H1 (cell line): ENCODE measurements around the gene LARP4B. TPM values are rescaled to one million over a fixed set of nuclear protein-coding genes. Genes with fewer than 3 reads are reported as not detected.

ENCODE experiments used
- CTCF ChIA-PET: fragments of 300-600 bp; sonication (Branson Sonifier 250); formaldehyde crosslinking; loops from one replicate; lab custom pipeline; 2021; ENCODE audit not compliant: partially characterized antibody; lab: Charles Lee
- POLR2A ChIA-PET: fragments of 300-600 bp; sonication (Branson Sonifier 250); formaldehyde crosslinking; loops from one replicate; lab custom pipeline; 2021; ENCODE audit warnings: inconsistent platforms; ENCODE audit not compliant: partially characterized antibody; lab: Charles Lee
- DNase-seq, 2 experiments: peaks; one replicate each; pipeline versions ENCODE4 v3.0.0 to v3.0.0-alpha.2; 2010 to 2022; ENCODE audit warnings: low spot score in 2 of 2, low read depth in 1 of 2, mixed read lengths in 1 of 2
- FAIRE-seq: peaks from 2 replicates; lab custom pipeline; 2011; peaks lifted over from hg19 to GRCh38; lab: Jason Lieb, UNC
- H2AFZ ChIP-seq: 2 replicates; pipeline ENCODE4 v1.8.1; 2012; ENCODE audit warnings: low read length, inconsistent platforms
- H2AK5ac ChIP-seq: 2 replicates; pipeline ENCODE4 v1.6.1; 2013; ENCODE audit warnings: low read depth, low read length
- H2BK120ac ChIP-seq: replicated peaks from 2 replicates; pipeline ENCODE3; 2013; ENCODE audit warnings: low read depth, low read length, inconsistent platforms
- H2BK12ac ChIP-seq: 2 replicates; pipeline ENCODE4 v1.6.1; 2013; ENCODE audit warnings: low read depth, low read length
- H2BK15ac ChIP-seq: 2 replicates; pipeline ENCODE4 v1.6.1; 2013; ENCODE audit warnings: low read length
- H2BK20ac ChIP-seq: 2 replicates; pipeline ENCODE4 v1.6.1; 2013; ENCODE audit warnings: low read length
- H2BK5ac ChIP-seq: 2 replicates; pipeline ENCODE4 v1.6.1; 2013; ENCODE audit warnings: low read depth, low read length
- H3K14ac ChIP-seq: 2 replicates; pipeline ENCODE4 v1.6.1; 2013; ENCODE audit warnings: inconsistent platforms; ENCODE audit not compliant: insufficient read length
- H3K18ac ChIP-seq: 2 replicates; pipeline ENCODE4 v1.6.1; 2013; ENCODE audit warnings: low read length; ENCODE audit errors: extremely low read depth
- H3K23ac ChIP-seq: 2 replicates; pipeline ENCODE4 v1.6.1; 2013; ENCODE audit warnings: inconsistent platforms; ENCODE audit not compliant: insufficient read length
- H3K23me2 ChIP-seq: 2 replicates; pipeline ENCODE4 v1.6.1; 2013; ENCODE audit warnings: low read depth, low read length
- H3K27ac ChIP-seq: 2 replicates; pipeline ENCODE4 v1.6.1; 2011; ENCODE audit warnings: low read depth, low read length, inconsistent platforms
- H3K27me3 ChIP-seq, 4 experiments: replicated peaks in 1 of 4; 1 replicate in 1 of 4; 2 replicates in 3 of 4; pipeline versions ENCODE4 v1.6.1 to v1.8.1; 2011 to 2013; ENCODE audit warnings: low read length in 3 of 4, mild to moderate bottlenecking in 3 of 4, inconsistent platforms in 2 of 4, mixed read lengths in 2 of 4, moderate library complexity in 1 of 4; ENCODE audit not compliant: control insufficient read depth in 3 of 4, insufficient read depth in 3 of 4; ENCODE audit errors: extremely low read depth in 1 of 4
- H3K36me3 ChIP-seq, 4 experiments: 2 replicates each; pipeline versions ENCODE4 v1.6.1 to v1.8.1; 2011 to 2013; ENCODE audit warnings: mild to moderate bottlenecking in 4 of 4, low read length in 3 of 4, moderate library complexity in 2 of 4, control low read depth in 1 of 4, inconsistent platforms in 1 of 4; ENCODE audit not compliant: insufficient read depth in 4 of 4, control insufficient read depth in 2 of 4
- H3K4ac ChIP-seq: replicated peaks from 2 replicates; pipeline ENCODE3; 2013; ENCODE audit warnings: low read length, low read depth, mixed read lengths, inconsistent platforms; ENCODE audit not compliant: insufficient read length
- H3K4me1 ChIP-seq, 4 experiments: replicated peaks in 1 of 4; 1 replicate in 1 of 4; 2 replicates in 3 of 4; pipeline versions ENCODE4 v1.6.1 to v1.8.1; 2011 to 2013; ENCODE audit warnings: low read length in 3 of 4, inconsistent platforms in 2 of 4, mixed read lengths in 1 of 4; ENCODE audit not compliant: insufficient read depth in 4 of 4, control insufficient read depth in 3 of 4
- H3K4me2 ChIP-seq, 2 experiments: 2 replicates each; pipeline versions ENCODE4 v1.6.1 to v1.8.1; 2011 to 2013; ENCODE audit warnings: low read depth in 2 of 2, low read length in 2 of 2, control low read depth in 1 of 2, inconsistent platforms in 1 of 2, mild to moderate bottlenecking in 1 of 2; ENCODE audit not compliant: insufficient read depth in 1 of 2
- H3K4me3 ChIP-seq, 4 experiments: fragments of 200-600, 300-600 bp in 1 of 4; sonication (generic), shearing (Covaris generic), sonication (Bioruptor Twin) in 1 of 4; 2 replicates each; pipeline versions ENCODE4 v1.5.1 to v1.8.1; 2011 to 2016; ENCODE audit warnings: low read length in 4 of 4, low read depth in 3 of 4, control low read depth in 2 of 4, inconsistent platforms in 2 of 4, mild to moderate bottlenecking in 2 of 4, mixed read lengths in 1 of 4, moderate library complexity in 1 of 4; ENCODE audit not compliant: insufficient read depth in 2 of 4; ENCODE audit errors: extremely low read depth in 1 of 4
- H3K56ac ChIP-seq: replicated peaks from 2 replicates; pipeline ENCODE3; 2013; ENCODE audit warnings: low read depth, mild to moderate bottlenecking, mixed read lengths, low read length, inconsistent platforms; ENCODE audit not compliant: insufficient read length
- H3K79me1 ChIP-seq: 2 replicates; pipeline ENCODE4 v1.6.1; 2013; ENCODE audit warnings: low read depth, low read length, control low read depth
- H3K79me2 ChIP-seq, 2 experiments: 2 replicates each; pipeline versions ENCODE4 v1.6.1 to v1.8.1; 2012 to 2013; ENCODE audit warnings: low read length in 2 of 2, mild to moderate bottlenecking in 2 of 2, inconsistent platforms in 1 of 2; ENCODE audit not compliant: insufficient read depth in 2 of 2, control insufficient read depth in 1 of 2
- H3K9ac ChIP-seq, 4 experiments: replicated peaks in 1 of 4; 1 replicate in 1 of 4; 2 replicates in 3 of 4; pipeline versions ENCODE4 v1.6.1 to v1.8.1; 2011 to 2013; ENCODE audit warnings: low read depth in 3 of 4, low read length in 3 of 4, control low read depth in 2 of 4, mild to moderate bottlenecking in 2 of 4, moderate library complexity in 2 of 4, inconsistent platforms in 1 of 4; ENCODE audit errors: extremely low read depth in 1 of 4
- H3K9me3 ChIP-seq, 2 experiments: 2 replicates each; pipeline versions ENCODE4 v1.6.1 to v1.8.1; 2012 to 2013; ENCODE audit warnings: mild to moderate bottlenecking in 2 of 2, moderate library complexity in 2 of 2, control low read depth in 1 of 2, inconsistent platforms in 1 of 2, low read depth in 1 of 2, low read length in 1 of 2, mixed read lengths in 1 of 2; ENCODE audit not compliant: insufficient read depth in 2 of 2
- H4K20me1 ChIP-seq, 2 experiments: replicated peaks in 1 of 2; 2 replicates each; pipeline versions ENCODE3 to v1.8.1; 2011 to 2013; ENCODE audit warnings: inconsistent platforms in 2 of 2, low read length in 2 of 2, mild to moderate bottlenecking in 1 of 2; ENCODE audit not compliant: insufficient read depth in 2 of 2, control insufficient read depth in 1 of 2
- H4K5ac ChIP-seq: 2 replicates; pipeline ENCODE4 v1.6.1; 2013; ENCODE audit warnings: low read length, low read depth, mixed read lengths, inconsistent platforms; ENCODE audit not compliant: insufficient read length
- H4K8ac ChIP-seq: 2 replicates; pipeline ENCODE4 v1.8.0; 2013; ENCODE audit warnings: mild to moderate bottlenecking, moderate library complexity, low read length, inconsistent platforms; ENCODE audit not compliant: insufficient read depth; ENCODE audit errors: extremely low read depth
- H4K91ac ChIP-seq: replicated peaks from 2 replicates; pipeline ENCODE3; 2013; ENCODE audit warnings: low read length, mixed read lengths, inconsistent platforms; ENCODE audit not compliant: insufficient read length
- CREB1 ChIP-seq: IDR thresholded peaks from 2 replicates; pipeline ENCODE4 v1.6.1; 2012; ENCODE audit warnings: inconsistent platforms
- WGBS, 2 experiments: shearing (Covaris generic) in 1 of 2; methylation state at CpG; one replicate each; pipeline versions ENCODE4 v1.1.6 to v1.1.7; 2013 to 2015; ENCODE audit warnings: low lambda C conversion rate in 2 of 2, mixed read lengths in 2 of 2, inconsistent platforms in 1 of 2, low coverage in 1 of 2, missing lambda C conversion rate in 1 of 2; ENCODE audit not compliant: insufficient replicate concordance in 2 of 2, insufficient coverage in 1 of 2, insufficient read length in 1 of 2; ENCODE audit errors: extremely low coverage in 1 of 2, missing lambda C conversion rate in 1 of 2; 5-methylcytosine and 5-hydroxymethylcytosine counted together
- polyA plus RNA-seq, 7 experiments: library from polyadenylated mRNA; depleted of rRNA in 3 of 7; stranded (reverse) in 5 of 7; unstranded in 2 of 7; fragments of >200 nt in 5 of 7; fragments of 200-250 nt in 2 of 7; gene quantifications; 1 replicate in 5 of 7; 2 replicates in 1 of 7; 4 replicates in 1 of 7; pipeline versions ENCODE4 v1.2.1 to v1.2.3, GENCODE V29; 2011 to 2013; ENCODE audit warnings: missing spikeins in 2 of 7, mixed read lengths in 2 of 7
- total RNA-seq: library from RNA; stranded (reverse); fragmentation: NEBNext Ultra II Directional; extraction: Animal tissue kit (Norgen Biotek cat#: 25700); gene quantifications from 2 replicates; pipeline ENCODE4 v1.2.1, GENCODE V29; 2021

Gene LARP4B
- total and polyA plus RNA-seq, 2 of the 8 experiments (the other 6 are each of a cell fraction or from before 2014, with no cell fraction given): 20.1 to 78.6 TPM

GRCh38 chr10:904403-904802 is 27.1 kb downstream of the LARP4B start:
- H4K5ac ChIP-seq: no peak overlapping the region
- H3K4me1 ChIP-seq: no peaks in the 10 kb centered on the region
- H4K91ac ChIP-seq: no peak overlapping the region
- no peak overlapping the region for H2AK5ac ChIP-seq
- H2BK20ac ChIP-seq: no peak overlapping the region
- H2BK5ac ChIP-seq: no peak overlapping the region
- peaks cover 8 to 90% of the 10 kb centered on the region in 2 experiments for H3K79me2 ChIP-seq
- DNase-seq: no peak
- no peak overlapping the region for H2BK120ac ChIP-seq
- H2AFZ ChIP-seq: no peak overlapping the region
- no peak for FAIRE-seq
- H4K20me1 ChIP-seq: peaks cover 4 to 21% of the 10 kb centered on the region in 2 experiments
- no peak overlapping the region for H4K8ac ChIP-seq
- H3K18ac ChIP-seq: no peak overlapping the region
- no peak overlapping the region for H2BK15ac ChIP-seq
- TF ChIP-seq CREB1: no peak
- H3K4me2 ChIP-seq: no peak overlapping the region
- H3K4ac ChIP-seq: no peak overlapping the region
- CTCF ChIA-PET: interaction anchor here (0.6 kb wide), 1 partner anchor 79 kb away, joined by 3 read pairs; no protein-coding TSS in a partner anchor
- H3K23me2 ChIP-seq: no peaks in the 10 kb centered on the region
- no peak overlapping the region for H3K14ac ChIP-seq
- no peak overlapping the region for H3K9ac ChIP-seq
- peaks cover 0 to 6% (median 1%) of the 10 kb centered on the region in 4 experiments; a peak in 2 of 8 replicates for H3K36me3 ChIP-seq
- POLR2A ChIA-PET: interaction anchor here (0.8 to 1.0 kb wide), 2 partner anchors 14 to 84 kb away, joined by 3 read pairs; partner anchors contain the start of gene GTPBP4
- no peak overlapping the region for H3K56ac ChIP-seq
- no peak overlapping the region for H3K27ac ChIP-seq
- no peak overlapping the region for H3K4me3 ChIP-seq
- H3K27me3 ChIP-seq: no peaks in the 10 kb centered on the region
- H3K79me1 ChIP-seq: peaks cover 9% of the 10 kb centered on the region
- WGBS, 2 experiments: 91% methylated on average over 5 of the region's 5 CpGs; no CpG with 5 or more reads in 1 of the 2 experiments
- H3K9me3 ChIP-seq: no peaks in the 10 kb centered on the region
- no peak overlapping the region for H3K23ac ChIP-seq
- no peak overlapping the region for H2BK12ac ChIP-seq
